NCI-H524 (cell line): Measurements from ENCODE around the gene PDXK.
A peak's percentile ranks its signal among the peaks of the same experiment; 100 is the strongest.
"Not testable (repeated sequence)": the region's sequence is repeated elsewhere in the genome, so short reads cannot be mapped to it uniquely, and the experiment has no call there.

ENCODE experiments used
- DNase-seq, 2 experiments: peaks; one replicate each; lab custom pipeline; 2025; lab: John Stamatoyannopoulos, UW

Gene PDXK

GRCh38 chr21:43718872-43719747 lies at the start of gene PDXK:
PDXK (plus strand) TSS chr21:43719129; CDS start chr21:43719295, 166 bp downstream.
- peak; percentile 54 to 83 for DNase-seq

DNA sequence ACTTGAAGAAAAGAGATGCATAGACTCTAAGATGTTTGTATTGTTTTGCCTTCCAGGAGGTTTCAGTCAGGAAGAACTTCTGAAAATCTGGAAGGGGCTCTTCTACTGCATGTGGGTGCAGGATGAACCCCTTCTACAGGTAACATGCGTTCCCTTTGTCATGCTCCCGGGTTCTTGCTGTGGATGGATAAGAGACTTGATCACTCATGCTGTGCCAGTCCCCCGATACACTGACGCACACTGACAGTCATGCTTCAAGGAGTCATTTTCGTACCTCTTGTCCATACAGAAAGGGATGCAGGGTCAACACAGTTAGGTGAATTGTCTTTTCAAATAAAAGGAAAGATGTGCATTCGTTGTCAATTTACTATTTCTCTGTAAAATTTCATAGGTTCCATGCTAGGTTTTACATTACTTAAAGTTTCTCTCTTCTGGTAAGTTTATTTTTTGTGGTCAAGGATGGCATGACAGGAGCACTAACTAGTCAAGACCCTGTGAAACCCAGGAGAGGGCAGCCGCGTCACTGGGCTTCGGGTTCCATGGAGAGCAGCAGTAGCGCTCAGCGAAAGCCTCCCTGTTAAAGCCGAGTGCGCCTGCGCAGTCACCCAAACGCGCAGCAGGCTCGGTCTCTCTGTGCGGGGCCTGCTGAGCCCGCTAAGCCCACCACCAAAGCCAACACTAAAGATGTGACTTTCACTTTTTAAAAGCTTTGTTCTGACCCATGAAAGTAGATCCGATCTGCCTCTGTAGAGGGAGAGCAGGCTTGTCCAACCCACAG lies 48.9 kb upstream of the PDXK start:
- no peak for DNase-seq

DNA sequence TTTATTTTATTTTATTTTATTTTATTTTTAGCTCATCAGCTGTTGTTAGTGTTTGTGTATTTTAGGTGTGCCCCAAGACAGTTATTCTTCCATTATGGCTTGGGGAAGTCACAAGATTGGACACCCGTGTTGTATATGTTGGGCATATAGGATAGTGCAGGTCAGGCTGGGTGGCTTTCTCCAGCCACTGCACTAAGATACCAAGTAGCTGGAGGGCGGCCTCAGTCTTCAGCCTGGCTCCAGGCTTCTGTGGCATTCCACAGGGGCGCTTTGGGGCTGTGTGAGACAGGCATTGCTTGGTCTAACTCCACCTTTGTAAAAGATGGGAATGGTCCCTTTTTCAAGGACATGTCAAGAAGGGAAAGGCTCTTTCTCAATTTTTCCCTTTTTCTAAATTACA lies 43.1 kb upstream of the PDXK start:
- DNase-seq, result no peak

DNA sequence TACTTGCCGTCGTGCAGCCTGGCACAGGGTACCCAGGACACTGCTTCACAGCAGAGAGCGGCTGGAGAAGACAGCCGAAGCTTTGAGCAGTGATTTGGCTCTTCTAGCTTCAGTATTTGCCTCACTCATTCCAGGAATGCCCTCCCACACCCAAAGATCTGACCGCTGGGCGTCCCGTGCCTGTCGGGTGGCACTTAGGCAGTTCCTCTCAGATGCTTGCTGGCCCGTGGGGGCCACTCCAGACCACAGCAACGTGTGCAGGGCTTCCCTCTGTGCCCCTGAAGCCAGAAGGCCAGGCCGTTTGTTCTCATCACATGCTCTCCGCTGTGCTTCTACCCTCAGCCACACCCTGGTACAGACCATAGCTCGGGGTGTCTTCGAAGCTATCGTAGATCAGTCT lies 42.5 kb upstream of the PDXK start:
- no peak for DNase-seq

- DNase-seq, result no peak
These were observed 39.0 kb upstream of the PDXK start for GRCh38 chr21:43679951-43680350.

- DNase-seq, result not testable (repeated sequence)
These were observed 38.5 kb upstream of the PDXK start for GRCh38 chr21:43680421-43680820.

DNA sequence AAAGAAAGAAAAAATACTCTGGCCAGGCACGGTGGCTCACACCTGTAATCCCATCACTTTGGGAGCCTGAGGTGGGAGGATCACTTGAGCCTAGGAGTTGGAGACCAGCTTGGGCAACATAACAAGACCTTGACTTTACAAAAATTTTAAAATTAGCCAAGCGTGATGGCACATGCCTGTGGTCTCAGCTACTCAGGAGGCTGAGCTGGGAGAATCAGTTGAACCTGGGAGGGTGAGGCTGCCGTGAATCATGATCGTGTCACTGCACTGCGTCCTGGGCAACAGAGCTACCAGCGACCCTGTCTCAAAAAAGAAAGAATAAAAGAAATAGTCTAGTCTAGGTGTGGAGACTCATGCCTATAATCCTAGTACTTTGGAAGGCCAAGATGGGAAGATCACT lies 37.3 kb upstream of the PDXK start:
- DNase-seq, result no peak

- DNase-seq, result no peak
These were observed 34.5 kb upstream of the PDXK start for GRCh38 chr21:43684424-43684823.

DNA sequence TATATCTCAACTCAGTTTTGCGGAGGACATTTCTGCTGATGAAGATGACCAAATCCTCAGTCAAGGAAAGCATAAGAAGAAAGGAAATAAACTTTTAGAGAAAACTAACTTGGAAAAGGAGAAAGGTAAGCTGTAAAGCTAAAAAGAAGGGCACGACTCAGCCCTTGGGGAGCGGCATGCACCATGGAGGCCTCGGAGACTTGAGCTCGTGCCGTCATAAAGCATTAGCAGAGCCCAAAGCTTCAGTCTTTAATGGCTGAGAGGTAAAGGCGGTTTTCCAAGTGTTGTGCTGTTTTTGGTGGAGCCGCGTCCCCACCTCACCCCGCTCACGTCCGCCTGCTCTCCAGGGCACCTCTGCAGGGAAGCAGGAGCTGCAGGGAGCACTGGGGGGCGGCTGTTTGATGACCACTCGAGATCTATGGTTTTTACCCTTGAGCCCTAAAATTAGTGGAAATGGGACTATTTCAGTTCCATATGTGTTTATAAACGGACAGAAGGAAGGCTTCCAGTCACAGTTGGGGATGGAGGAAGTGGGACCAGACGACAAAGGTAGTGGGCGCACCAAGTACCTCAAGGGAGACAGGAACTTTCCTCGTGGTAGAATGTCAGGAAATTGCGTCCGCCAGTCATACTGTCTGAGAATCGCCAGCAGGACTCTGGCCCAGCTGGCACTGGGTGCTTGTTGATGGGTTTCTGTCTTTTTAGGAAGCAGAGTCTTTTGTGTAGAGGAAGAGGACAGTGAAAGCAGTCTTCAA lies 31.9 kb upstream of the PDXK start:
- DNase-seq, result no peak

DNA sequence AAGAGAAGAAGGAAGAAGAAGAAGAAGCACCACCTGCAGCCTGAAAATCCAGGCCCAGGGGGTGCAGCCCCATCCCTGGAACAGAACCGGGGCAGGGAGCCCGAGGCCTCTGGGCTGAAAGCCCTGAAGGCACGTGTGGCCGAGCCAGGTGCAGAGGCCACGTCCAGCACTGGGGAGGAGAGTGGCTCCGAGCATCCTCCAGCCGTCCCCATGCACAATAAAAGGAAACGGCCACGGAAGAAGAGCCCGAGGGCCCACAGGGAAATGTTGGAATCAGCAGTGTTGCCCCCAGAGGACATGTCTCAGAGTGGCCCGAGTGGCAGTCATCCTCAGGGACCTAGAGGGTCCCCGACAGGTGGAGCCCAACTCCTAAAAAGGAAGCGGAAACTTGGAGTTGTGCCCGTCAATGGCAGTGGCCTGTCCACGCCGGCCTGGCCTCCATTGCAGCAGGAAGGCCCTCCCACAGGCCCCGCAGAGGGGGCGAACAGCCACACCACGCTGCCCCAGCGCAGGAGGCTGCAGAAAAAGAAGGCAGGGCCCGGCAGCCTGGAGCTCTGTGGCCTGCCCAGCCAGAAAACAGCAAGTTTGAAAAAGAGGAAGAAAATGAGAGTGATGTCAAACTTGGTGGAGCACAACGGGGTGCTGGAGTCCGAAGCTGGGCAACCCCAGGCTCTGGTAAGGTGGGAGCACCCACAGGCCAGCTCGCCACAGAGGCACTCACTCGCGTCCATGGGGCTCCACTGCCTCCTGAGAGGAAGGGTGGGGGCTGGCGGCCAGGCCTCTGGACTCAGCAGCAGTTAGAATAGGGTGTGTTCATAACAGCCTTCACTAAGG lies 31.1 kb upstream of the PDXK start:
- DNase-seq, result no peak

- DNase-seq, result no peak
These were observed 30.0 kb upstream of the PDXK start for GRCh38 chr21:43688906-43689305.

DNA sequence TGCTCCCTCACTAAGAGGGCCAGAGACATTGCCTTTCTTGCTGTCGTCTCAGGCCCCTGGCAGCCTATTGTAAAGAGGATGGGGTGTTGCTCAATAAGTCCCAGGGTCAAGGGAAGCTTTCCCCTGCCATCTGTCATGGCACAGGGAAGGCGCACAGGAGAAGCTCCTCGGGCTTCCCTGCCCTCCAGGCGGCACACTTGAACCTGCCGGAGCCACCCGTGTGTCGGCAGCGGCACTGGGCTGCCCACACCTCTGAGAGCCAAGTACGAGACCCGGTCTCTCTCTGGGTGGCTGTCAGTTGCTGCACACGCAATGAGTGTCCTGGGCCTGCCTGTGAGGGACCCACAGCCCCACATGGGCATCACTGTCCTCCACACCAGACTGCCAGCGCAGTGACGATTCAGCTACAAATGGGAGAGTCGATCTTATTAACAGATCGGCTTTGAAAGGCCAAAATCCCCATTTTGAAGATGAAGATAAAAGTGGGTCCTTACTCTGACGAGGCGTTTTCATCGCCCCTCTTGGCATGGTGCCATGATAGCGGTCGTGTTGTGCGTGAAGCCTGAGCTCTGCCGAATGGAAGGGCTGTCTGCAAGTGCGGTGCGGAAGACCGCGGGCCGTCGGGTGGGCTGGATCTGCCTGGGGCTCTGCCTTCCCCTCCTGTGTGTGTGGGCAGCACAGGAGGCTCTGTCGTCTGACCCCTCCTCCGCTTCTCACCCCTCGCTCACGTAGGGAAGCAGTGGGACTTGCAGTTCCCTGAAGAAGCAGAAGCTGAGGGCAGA lies 29.2 kb upstream of the PDXK start:
- DNase-seq, result no peak

GRCh38 chr21:43690346-43690745 lies 28.6 kb upstream of the PDXK start:
- DNase-seq, result no peak

DNA sequence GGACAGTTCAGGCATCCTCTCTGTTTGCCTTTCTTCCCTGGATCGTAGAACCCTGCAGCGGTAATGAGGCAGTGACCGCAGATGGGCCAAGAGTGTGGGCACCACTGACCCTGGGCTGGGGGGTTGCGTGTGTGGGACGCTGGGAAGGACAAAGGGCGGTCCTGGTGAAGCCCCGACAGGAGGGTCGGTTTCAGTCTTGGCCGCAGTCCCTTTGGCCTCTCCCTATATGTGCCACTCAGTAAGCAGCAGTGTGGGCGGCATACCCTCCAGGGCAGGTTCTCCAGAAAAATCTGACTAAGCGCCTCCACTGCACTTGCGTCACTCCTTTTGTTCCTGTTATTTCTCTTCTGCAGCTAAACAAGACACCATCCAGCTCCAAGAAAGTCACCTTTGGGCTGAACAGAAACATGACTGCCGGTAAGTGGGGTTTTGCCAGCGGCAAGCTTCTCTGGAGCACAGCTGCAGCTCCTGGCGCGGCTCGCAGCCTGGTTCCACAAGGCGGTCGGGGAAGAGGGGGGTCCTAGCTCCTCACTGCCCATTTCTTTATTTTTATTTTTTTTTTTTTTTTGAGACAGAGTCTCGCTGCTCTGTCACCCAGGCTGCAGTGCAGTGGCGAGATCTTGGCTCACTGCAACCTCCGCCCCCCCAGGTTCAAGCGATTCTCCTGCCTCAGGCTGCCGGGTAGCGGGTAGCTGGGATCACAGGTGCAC lies 27.7 kb upstream of the PDXK start:
- DNase-seq, result no peak

- no peak for DNase-seq
These were observed 27.1 kb upstream of the PDXK start for GRCh38 chr21:43691801-43692200.

GRCh38 chr21:43692949-43693348 lies 26.0 kb upstream of the PDXK start:
- no peak for DNase-seq

DNA sequence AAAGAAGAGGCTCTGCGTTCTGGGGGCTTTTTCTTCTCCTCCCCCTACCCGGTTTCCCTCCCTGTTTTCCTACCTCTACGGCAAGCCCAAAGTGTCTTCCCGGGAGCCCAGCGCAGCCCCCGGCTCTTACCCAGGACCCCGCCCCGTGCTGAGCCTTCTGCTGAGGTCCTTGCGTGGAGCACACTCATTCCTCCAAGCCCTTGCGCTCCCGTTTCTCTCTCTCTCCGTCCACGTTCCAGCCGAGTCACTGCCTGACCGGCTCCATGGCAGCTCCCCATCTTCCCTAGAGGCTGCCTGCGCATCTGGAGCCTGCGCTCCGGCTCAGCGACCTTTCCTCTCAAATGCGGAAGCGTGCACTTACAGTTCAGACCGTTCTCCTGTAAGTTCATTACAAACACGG lies 24.9 kb upstream of the PDXK start:
- DNase-seq, result no peak

- no peak for DNase-seq
These were observed 24.4 kb upstream of the PDXK start for GRCh38 chr21:43694437-43695079.

- DNase-seq, result no peak
These were observed 22.7 kb upstream of the PDXK start for GRCh38 chr21:43696214-43696613.
